Osteoblast (primary cell): ENCODE data around the gene CLPTM1L. TPM values are rescaled to one million over a fixed set of nuclear protein-coding genes. Genes with fewer than 3 reads are reported as not detected.

Source experiments
- DNase-seq: peaks from one replicate; pipeline ENCODE4 v3.0.0; 2011; ENCODE audit warnings: low spot score, mixed read lengths; ENCODE audit not compliant: insufficient read length; ENCODE audit errors: missing footprints
- H2AFZ ChIP-seq: 2 replicates; pipeline ENCODE4 v1.6.0; 2011; ENCODE audit warnings: mild to moderate bottlenecking, low read length
- H3K27ac ChIP-seq: 2 replicates; pipeline ENCODE4 v1.5.1; 2011; ENCODE audit warnings: mild to moderate bottlenecking, low read depth, low read length, moderate library complexity
- H3K27me3 ChIP-seq: 2 replicates; pipeline ENCODE4 v1.6.0; 2012; ENCODE audit warnings: mild to moderate bottlenecking, control low read depth, inconsistent platforms, low read length, moderate library complexity; ENCODE audit not compliant: insufficient read depth
- H3K36me3 ChIP-seq: 2 replicates; pipeline ENCODE4 v1.5.1; 2011; ENCODE audit warnings: mild to moderate bottlenecking, low read length, control low read depth, moderate library complexity; ENCODE audit not compliant: insufficient read depth
- H3K4me1 ChIP-seq: 2 replicates; pipeline ENCODE4 v1.5.1; 2011; ENCODE audit warnings: mild to moderate bottlenecking, low read length, control low read depth, moderate library complexity; ENCODE audit not compliant: insufficient read depth
- H3K4me2 ChIP-seq: 2 replicates; pipeline ENCODE4 v1.6.0; 2011; ENCODE audit warnings: mild to moderate bottlenecking, low read length; ENCODE audit not compliant: insufficient read depth
- H3K4me3 ChIP-seq: fragments of 200-600 bp; sonication (generic); 3 replicates; pipeline ENCODE4 v1.5.1; 2012; ENCODE audit warnings: mild to moderate bottlenecking, low read length, inconsistent platforms; ENCODE audit not compliant: insufficient read depth
- H3K79me2 ChIP-seq: 2 replicates; pipeline ENCODE4 v1.6.0; 2012; ENCODE audit warnings: mild to moderate bottlenecking, low read length, control low read depth, inconsistent platforms; ENCODE audit not compliant: insufficient read depth
- H3K9me3 ChIP-seq: 2 replicates; pipeline ENCODE4 v1.5.1; 2011; ENCODE audit warnings: low read depth, low read length, control low read depth
- H4K20me1 ChIP-seq: 2 replicates; pipeline ENCODE4 v1.6.0; 2012; ENCODE audit warnings: mild to moderate bottlenecking, low read length, control low read depth; ENCODE audit not compliant: insufficient read depth
- total RNA-seq: library from RNA; depleted of rRNA; stranded (reverse); fragments of >200 nt; gene quantifications from 2 replicates; pipeline ENCODE4 v1.2.3, GENCODE V29; 2012
- TF ChIP-seq, protein P1 (sequence below): IDR thresholded peaks from 2 replicates; pipeline ENCODE4 v1.5.1; 2011; ENCODE audit warnings: mild to moderate bottlenecking, low read depth, low read length, moderate library complexity; ENCODE audit errors: extremely low read depth

Gene CLPTM1L
- total RNA-seq, 1 donor, result 139 TPM

DNA sequence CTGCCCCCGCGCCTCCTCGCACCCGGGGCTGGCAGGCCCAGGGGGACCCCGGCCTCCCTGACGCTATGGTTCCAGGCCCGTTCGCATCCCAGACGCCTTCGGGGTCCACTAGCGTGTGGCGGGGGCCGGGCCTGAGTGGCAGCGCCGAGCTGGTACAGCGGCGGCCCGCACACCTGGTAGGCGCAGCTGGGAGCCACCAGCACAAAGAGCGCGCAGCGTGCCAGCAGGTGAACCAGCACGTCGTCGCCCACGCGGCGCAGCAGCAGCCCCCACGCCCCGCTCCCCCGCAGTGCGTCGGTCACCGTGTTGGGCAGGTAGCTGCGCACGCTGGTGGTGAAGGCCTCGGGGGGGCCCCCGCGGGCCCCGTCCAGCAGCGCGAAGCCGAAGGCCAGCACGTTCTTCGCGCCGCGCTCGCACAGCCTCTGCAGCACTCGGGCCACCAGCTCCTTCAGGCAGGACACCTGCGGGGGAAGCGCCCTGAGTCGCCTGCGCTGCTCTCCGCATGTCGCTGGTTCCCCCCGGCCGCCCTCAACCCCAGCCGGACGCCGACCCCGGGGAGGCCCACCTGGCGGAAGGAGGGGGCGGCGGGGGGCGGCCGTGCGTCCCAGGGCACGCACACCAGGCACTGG is 50.6 kb downstream of the CLPTM1L start:
- Histone ChIP-seq H3K27me3 (peaks cover 18% of the 10 kb centered on the region), H2AFZ (no peak overlapping the region), H3K79me2 (no peaks in the 10 kb centered on the region), H3K4me3 (no peak overlapping the region), H3K27ac (no peak overlapping the region), H3K9me3 (no peaks in the 10 kb centered on the region), H3K36me3 (no peaks in the 10 kb centered on the region), H3K4me1 (no peaks in the 10 kb centered on the region), H4K20me1 (no peaks in the 10 kb centered on the region), H3K4me2 (no peak overlapping the region)
- TF ChIP-seq, protein P1, sequence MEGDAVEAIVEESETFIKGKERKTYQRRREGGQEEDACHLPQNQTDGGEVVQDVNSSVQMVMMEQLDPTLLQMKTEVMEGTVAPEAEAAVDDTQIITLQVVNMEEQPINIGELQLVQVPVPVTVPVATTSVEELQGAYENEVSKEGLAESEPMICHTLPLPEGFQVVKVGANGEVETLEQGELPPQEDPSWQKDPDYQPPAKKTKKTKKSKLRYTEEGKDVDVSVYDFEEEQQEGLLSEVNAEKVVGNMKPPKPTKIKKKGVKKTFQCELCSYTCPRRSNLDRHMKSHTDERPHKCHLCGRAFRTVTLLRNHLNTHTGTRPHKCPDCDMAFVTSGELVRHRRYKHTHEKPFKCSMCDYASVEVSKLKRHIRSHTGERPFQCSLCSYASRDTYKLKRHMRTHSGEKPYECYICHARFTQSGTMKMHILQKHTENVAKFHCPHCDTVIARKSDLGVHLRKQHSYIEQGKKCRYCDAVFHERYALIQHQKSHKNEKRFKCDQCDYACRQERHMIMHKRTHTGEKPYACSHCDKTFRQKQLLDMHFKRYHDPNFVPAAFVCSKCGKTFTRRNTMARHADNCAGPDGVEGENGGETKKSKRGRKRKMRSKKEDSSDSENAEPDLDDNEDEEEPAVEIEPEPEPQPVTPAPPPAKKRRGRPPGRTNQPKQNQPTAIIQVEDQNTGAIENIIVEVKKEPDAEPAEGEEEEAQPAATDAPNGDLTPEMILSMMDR, result no peak
- DNase-seq, result peak; percentile 61

DNA sequence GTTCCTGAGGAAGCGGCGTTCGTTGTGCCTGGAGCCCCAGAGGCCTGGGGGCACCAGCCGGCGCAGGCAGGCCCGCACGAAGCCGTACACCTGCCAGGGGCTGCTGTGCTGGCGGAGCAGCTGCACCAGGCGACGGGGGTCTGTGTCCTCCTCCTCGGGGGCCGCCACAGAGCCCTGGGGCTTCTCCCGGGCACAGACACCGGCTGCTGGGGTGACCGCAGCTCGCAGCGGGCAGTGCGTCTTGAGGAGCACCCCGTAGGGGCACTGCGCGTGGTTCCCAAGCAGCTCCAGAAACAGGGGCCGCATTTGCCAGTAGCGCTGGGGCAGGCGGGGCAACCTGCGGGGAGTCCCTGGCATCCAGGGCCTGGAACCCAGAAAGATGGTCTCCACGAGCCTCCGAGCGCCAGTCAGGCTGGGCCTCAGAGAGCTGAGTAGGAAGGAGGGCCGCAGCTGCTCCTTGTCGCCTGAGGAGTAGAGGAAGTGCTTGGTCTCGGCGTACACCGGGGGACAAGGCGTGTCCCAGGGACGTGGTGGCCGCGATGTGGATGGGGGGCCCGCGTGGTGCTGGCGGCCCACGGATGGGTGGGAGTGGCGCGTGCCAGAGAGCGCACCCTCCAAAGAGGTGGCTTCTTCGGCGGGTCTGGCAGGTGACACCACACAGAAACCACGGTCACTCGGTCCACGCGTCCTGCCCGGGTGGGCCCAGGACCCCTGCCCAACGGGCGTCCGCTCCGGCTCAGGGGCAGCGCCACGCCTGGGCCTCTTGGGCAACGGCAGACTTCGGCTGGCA is 51.3 kb downstream of the CLPTM1L start:
- TF ChIP-seq, protein P1, result no peak
- H3K27me3 ChIP-seq, result peaks cover 18% of the 10 kb centered on the region
- DNase-seq, result peak; percentile 50

DNA sequence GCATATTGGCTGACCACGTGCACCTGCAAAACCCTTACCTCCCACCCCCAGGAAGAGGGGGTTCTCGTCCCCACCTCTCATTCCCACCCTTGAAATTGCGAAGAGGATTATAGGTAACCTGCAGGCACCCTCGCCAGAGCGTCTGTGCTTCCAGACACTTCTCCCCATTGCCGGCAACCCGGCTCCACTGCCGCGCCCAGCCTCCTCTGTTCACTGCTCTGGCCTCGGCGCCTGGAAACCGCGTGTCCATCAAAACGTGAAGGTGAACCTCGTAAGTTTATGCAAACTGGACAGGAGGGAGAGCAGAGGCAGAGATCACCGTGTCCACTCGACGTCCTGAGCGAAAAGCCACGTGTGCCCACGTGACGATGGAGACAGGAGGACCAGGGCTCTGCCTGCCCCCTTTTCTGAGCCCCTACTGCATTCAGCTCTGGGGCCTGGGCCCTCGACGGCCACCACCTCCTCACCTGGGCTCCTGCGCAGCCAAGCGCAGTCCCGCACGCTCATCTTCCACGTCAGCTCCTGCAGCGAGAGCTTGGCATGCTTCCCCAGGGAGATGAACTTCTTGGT is 52.0 kb downstream of the CLPTM1L start:
- TF ChIP-seq, protein P1, result no peak

More for the DNA sequence above, 51.3 kb downstream of the CLPTM1L start:
- no peaks in the 10 kb centered on the region for H3K4me1 ChIP-seq
- no peak overlapping the region for H2AFZ ChIP-seq
- no peak overlapping the region for H3K4me3 ChIP-seq
- H3K36me3 ChIP-seq, result no peaks in the 10 kb centered on the region
- no peaks in the 10 kb centered on the region for H3K79me2 ChIP-seq
- H4K20me1 ChIP-seq, result no peaks in the 10 kb centered on the region
- no peak overlapping the region for H3K4me2 ChIP-seq
- no peaks in the 10 kb centered on the region for H3K9me3 ChIP-seq
- no peak overlapping the region for H3K27ac ChIP-seq

DNA sequence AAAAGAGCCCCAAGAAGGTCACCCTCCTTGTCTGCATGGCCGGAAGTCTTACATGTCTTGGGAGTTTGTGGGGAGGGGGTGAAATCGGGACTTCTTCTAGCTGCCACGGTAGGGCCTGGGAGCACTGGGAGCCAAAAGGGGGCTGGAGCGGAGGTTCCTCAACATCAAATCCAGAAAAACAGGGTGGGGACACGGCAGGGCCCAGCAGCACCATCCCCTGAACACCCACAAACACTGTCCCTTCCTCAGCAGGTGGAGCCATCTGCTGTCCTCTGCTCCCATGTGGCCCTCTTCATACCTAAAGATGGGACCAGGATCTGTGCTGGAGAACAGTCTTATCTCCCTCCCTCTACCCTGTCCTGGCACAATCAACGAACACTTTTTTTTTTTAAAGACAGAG is 52.8 kb downstream of the CLPTM1L start:
- Histone ChIP-seq H3K4me2 (no peak overlapping the region), H3K79me2 (no peaks in the 10 kb centered on the region), H3K4me1 (no peaks in the 10 kb centered on the region), H2AFZ (no peak overlapping the region), H3K27me3 (peaks cover 15% of the 10 kb centered on the region), H3K27ac (no peak overlapping the region), H3K9me3 (no peaks in the 10 kb centered on the region), H4K20me1 (no peaks in the 10 kb centered on the region), H3K4me3 (no peak overlapping the region), H3K36me3 (no peaks in the 10 kb centered on the region)
- peak; percentile 53 for DNase-seq
- TF ChIP-seq, protein P1, result no peak

More for the DNA sequence above, 52.0 kb downstream of the CLPTM1L start:
- H3K79me2 ChIP-seq, result no peaks in the 10 kb centered on the region
- H3K9me3 ChIP-seq, result no peaks in the 10 kb centered on the region
- H2AFZ ChIP-seq, result no peak overlapping the region
- H3K4me3 ChIP-seq, result no peak overlapping the region
- H3K27ac ChIP-seq, result no peak overlapping the region
- DNase-seq, result peak; percentile 42
- H3K4me1 ChIP-seq, result no peaks in the 10 kb centered on the region
- peaks cover 18% of the 10 kb centered on the region for H3K27me3 ChIP-seq
- no peak overlapping the region for H3K4me2 ChIP-seq
- no peaks in the 10 kb centered on the region for H3K36me3 ChIP-seq
- no peaks in the 10 kb centered on the region for H4K20me1 ChIP-seq
